K562 treated with DMSO at 1 percent for 48 hours (cell line): ENCODE measurements around the gene BICC1. TPM values are rescaled to one million over a fixed set of nuclear protein-coding genes. Genes with fewer than 3 reads are reported as not detected.

Experiments used
- total RNA-seq: library from RNA; unstranded; fragments of 300-600 nt; gene quantifications from 2 replicates; pipeline ENCODE4 v1.2.3, GENCODE V29; 2022; ENCODE audit warnings: low replicate concordance; ENCODE audit errors: extremely low read depth

BICC1 gene
- total RNA-seq = not detected in 2 replicates

DNA sequence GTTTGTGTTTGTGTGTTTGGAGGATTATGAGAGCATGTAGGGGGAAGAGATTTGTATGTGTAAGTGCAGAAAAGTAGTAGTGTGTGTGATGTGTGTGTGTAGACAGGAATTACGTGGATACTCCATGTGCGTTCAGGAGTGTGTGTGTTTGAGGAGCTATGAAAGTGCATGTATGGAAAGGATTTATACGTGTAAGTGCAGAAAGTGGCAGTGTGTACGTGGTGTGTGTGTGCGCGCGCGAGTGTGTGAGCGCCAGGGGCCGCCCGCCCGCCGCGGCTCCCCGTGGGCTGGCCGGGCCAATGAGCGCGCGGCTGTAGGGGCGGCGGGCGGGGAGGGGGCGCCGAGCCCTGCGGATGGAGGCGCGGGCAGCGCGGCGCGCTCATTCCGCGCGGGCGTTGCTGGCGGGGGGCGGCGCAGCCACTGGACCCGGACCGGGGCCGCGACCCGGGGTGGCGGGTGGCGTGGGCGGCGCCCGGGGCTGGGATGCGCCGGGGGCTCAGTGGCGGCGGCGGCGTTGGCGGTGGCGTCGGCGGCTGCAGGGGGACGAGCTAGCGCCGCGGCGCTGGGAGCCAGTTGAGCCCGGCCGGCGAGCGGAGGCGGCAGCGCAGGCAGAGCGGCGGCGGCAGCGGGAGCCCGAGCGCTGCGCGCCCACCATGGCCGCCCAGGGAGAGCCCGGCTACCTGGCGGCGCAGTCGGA lies at the start of gene BICC1:
BICC1 (plus strand) TSS at position 382 of the 697 bp plus-strand sequence; CDS start at position 654, 272 bp downstream.

Other genes with a start within 250 kb of the BICC1 start
- not detected in 2 replicates for gene IPMK, start 245.0 kb upstream of the BICC1 start, total RNA-seq
- not detected in 2 replicates for gene CISD1, start 243.7 kb upstream of the BICC1 start, total RNA-seq
- gene UBE2D1, start 177.9 kb upstream of the BICC1 start, total RNA-seq = not detected in 2 replicates
- not detected in 2 replicates for gene TFAM, start 127.5 kb upstream of the BICC1 start, total RNA-seq